HepG2 (cell line): ENCODE measurements around the gene SRBD1. TPM values are rescaled to one million over a fixed set of nuclear protein-coding genes. Genes with fewer than 3 reads are reported as not detected.
A peak's percentile ranks its signal among the peaks of the same experiment; 100 is the strongest.

ENCODE experiments used
- ATAC-seq: fragments of 200-7000 bp; cut with Tn5 transposase; 3 replicates; pipeline ENCODE4 v1.9.1; 2020; ENCODE audit warnings: mild to moderate bottlenecking, moderate library complexity
- BruUV-seq: library from RNA; stranded (reverse); fragments of 400-500 nt; replicated peaks from 2 replicates; lab custom pipeline; 2021; lab: Mats Ljungman, UMichigan
- CTCF ChIA-PET: fragments of 300-600 bp; formaldehyde crosslinking; extraction: SDS; loops from one replicate; lab custom pipeline; 2021; ENCODE audit warnings: low total read pairs, inconsistent platforms, low intra/inter-chr PET ratio; lab: Yijun Ruan, JAX
- POLR2A ChIA-PET: fragments of 350-600 bp; sonication (Branson Sonifier 250); formaldehyde crosslinking; loops from one replicate; lab custom pipeline; 2020; ENCODE audit warnings: antibody characterized with exemption, inconsistent platforms; lab: Yijun Ruan, JAX
- DNase-seq: peaks from one replicate; pipeline ENCODE4 v3.0.0-alpha.2; 2015; ENCODE audit warnings: low spot score
- FAIRE-seq: peaks from 3 replicates; lab custom pipeline; 2011; peaks lifted over from hg19 to GRCh38; lab: Jason Lieb, UNC
- H2AFZ ChIP-seq: one replicate; pipeline ENCODE4 v1.6.1; 2011; ENCODE audit warnings: low read length, inconsistent platforms
- H3K27ac ChIP-seq: fragments of 300-600 bp; 3 replicates; pipeline ENCODE4 v1.8.0; 2011; ENCODE audit warnings: mixed run types, mild to moderate bottlenecking, mixed read lengths, low read length, inconsistent platforms; ENCODE audit not compliant: insufficient read depth; ENCODE audit errors: extremely low read length
- H3K27me3 ChIP-seq, 2 experiments: fragments of 200-600 bp in 1 of 2; 2 replicates in 1 of 2; 3 replicates in 1 of 2; pipeline versions ENCODE4 v1.6.0 to v1.8.0; 2011; ENCODE audit warnings: low read length in 2 of 2, mild to moderate bottlenecking in 2 of 2, moderate library complexity in 2 of 2, inconsistent platforms in 1 of 2; ENCODE audit not compliant: insufficient read depth in 2 of 2, control insufficient read depth in 1 of 2
- H3K36me3 ChIP-seq, 2 experiments: fragments of 200-600 bp in 1 of 2; replicated peaks in 1 of 2; 2 replicates in 1 of 2; 3 replicates in 1 of 2; pipeline versions ENCODE4 v1.5.1 to v1.8.0; 2011; ENCODE audit warnings: low read length in 2 of 2, inconsistent platforms in 1 of 2; ENCODE audit not compliant: insufficient read depth in 2 of 2, control insufficient read depth in 1 of 2
- H3K4me1 ChIP-seq: 2 replicates; pipeline ENCODE4 v1.5.1; 2012; ENCODE audit warnings: low read length, inconsistent platforms; ENCODE audit not compliant: insufficient read depth
- H3K4me2 ChIP-seq: 2 replicates; pipeline ENCODE4 v1.6.0; 2011; ENCODE audit warnings: low read depth, low read length, inconsistent platforms
- H3K4me3 ChIP-seq, 3 experiments: fragments of 200-600 bp in 1 of 3; sonication (generic), shearing (Covaris generic) in 1 of 3; replicated peaks in 1 of 3; 2 replicates each; pipeline ENCODE4 v1.5.1; 2011 to 2016; ENCODE audit warnings: low read length in 3 of 3, inconsistent platforms in 2 of 3, low read depth in 2 of 3, mild to moderate bottlenecking in 2 of 3, control low read depth in 1 of 3, mixed read lengths in 1 of 3; ENCODE audit not compliant: insufficient read depth in 1 of 3
- H3K79me2 ChIP-seq: one replicate; pipeline ENCODE4 v1.6.1; 2011; ENCODE audit warnings: low read length, inconsistent platforms; ENCODE audit not compliant: insufficient read depth
- H3K9ac ChIP-seq: 2 replicates; pipeline ENCODE4 v1.6.0; 2011; ENCODE audit warnings: mild to moderate bottlenecking, low read depth, low read length, inconsistent platforms; ENCODE audit not compliant: insufficient read depth
- H3K9me3 ChIP-seq: 2 replicates; pipeline ENCODE4 v1.5.1; 2012; ENCODE audit warnings: mild to moderate bottlenecking, low read length
- H4K20me1 ChIP-seq: 2 replicates; pipeline ENCODE4 v1.6.0; 2011; ENCODE audit warnings: inconsistent platforms, mild to moderate bottlenecking, low read length, moderate library complexity; ENCODE audit not compliant: insufficient read depth
- ARID2 ChIP-seq: sonication (generic); formaldehyde crosslinking; IDR thresholded peaks from 2 replicates; pipeline ENCODE4 v1.8.1; 2022; ENCODE audit warnings: mild to moderate bottlenecking, missing genetic modification reagents, borderline replicate concordance
- CREM ChIP-seq, 2 experiments: sonication (generic) in 1 of 2; formaldehyde crosslinking in 1 of 2; IDR thresholded peaks; 2 replicates each; pipeline versions ENCODE4 v1.4.0 to v1.6.1; 2016 to 2020; ENCODE audit warnings: antibody characterized with exemption in 1 of 2, mild to moderate bottlenecking in 1 of 2, missing genetic modification reagents in 1 of 2
- DBP ChIP-seq: sonication (generic); formaldehyde crosslinking; IDR thresholded peaks from 2 replicates; pipeline ENCODE4 v1.4.0; 2020; ENCODE audit warnings: missing genetic modification reagents; ENCODE audit errors: not compliant biosample characterization
- EHMT2 ChIP-seq: fragments of 200-600 bp; sonication (generic); IDR thresholded peaks from 2 replicates; pipeline ENCODE4 v1.7.0; 2017; ENCODE audit warnings: antibody characterized with exemption, low read depth, low read length, borderline replicate concordance
- GATAD2A ChIP-seq: IDR thresholded peaks from 2 replicates; pipeline ENCODE4 v1.6.1; 2016
- HES4 ChIP-seq: sonication (generic); formaldehyde crosslinking; IDR thresholded peaks from 2 replicates; pipeline ENCODE4 v1.9.0; 2021; ENCODE audit warnings: mild to moderate bottlenecking, missing genetic modification reagents, borderline replicate concordance
- KDM4B ChIP-seq: sonication (generic); formaldehyde crosslinking; IDR thresholded peaks from 2 replicates; pipeline ENCODE4 v1.4.0; 2020; ENCODE audit warnings: missing genetic modification reagents
- KDM5B ChIP-seq: sonication (generic); formaldehyde crosslinking; IDR thresholded peaks from 2 replicates; pipeline ENCODE4 v1.4.0; 2020; ENCODE audit warnings: missing genetic modification reagents, mild to moderate bottlenecking, borderline replicate concordance
- NCOA1 ChIP-seq: sonication (generic); formaldehyde crosslinking; IDR thresholded peaks from 2 replicates; pipeline ENCODE4 v1.9.0; 2021; ENCODE audit warnings: missing genetic modification reagents
- PHF8 ChIP-seq: sonication (generic); formaldehyde crosslinking; IDR thresholded peaks from 2 replicates; pipeline ENCODE4 v1.5.0; 2020; ENCODE audit warnings: missing genetic modification reagents
- PREB ChIP-seq: sonication (generic); formaldehyde crosslinking; IDR thresholded peaks from 2 replicates; pipeline ENCODE4 v1.4.0; 2020; ENCODE audit warnings: missing genetic modification reagents
- TFAP4 ChIP-seq: sonication (generic); IDR thresholded peaks from 2 replicates; pipeline ENCODE4 v1.6.1; 2016; ENCODE audit warnings: low read depth, borderline replicate concordance
- WIZ ChIP-seq: sonication (generic); formaldehyde crosslinking; IDR thresholded peaks from 2 replicates; pipeline ENCODE4 v1.5.1; 2020; ENCODE audit warnings: mild to moderate bottlenecking, missing genetic modification reagents
- ZBTB7B ChIP-seq: sonication (generic); formaldehyde crosslinking; IDR thresholded peaks from 2 replicates; pipeline ENCODE4 v1.4.0; 2020; ENCODE audit warnings: missing genetic modification reagents
- ZNF468 ChIP-seq: sonication (generic); formaldehyde crosslinking; IDR thresholded peaks from 2 replicates; pipeline ENCODE4 v1.8.0; 2022; ENCODE audit warnings: mild to moderate bottlenecking, moderate library complexity, missing genetic modification reagents
- ZNF607 ChIP-seq: sonication (generic); formaldehyde crosslinking; IDR thresholded peaks from 2 replicates; pipeline ENCODE4 v1.5.1; 2020; ENCODE audit warnings: missing genetic modification reagents, mild to moderate bottlenecking, borderline replicate concordance
- WGBS: methylation state at CpG from one replicate; pipeline ENCODE4 v1.1.6; 2017; ENCODE audit warnings: low lambda C conversion rate; 5-methylcytosine and 5-hydroxymethylcytosine counted together
- in situ Hi-C: cut with HindIII; loops from 2 replicates; pipeline ENCODE4 v1.10.0; 2017; ENCODE audit warnings: low pct_unique_long_range_greater_than_20kb; ENCODE audit not compliant: extremely low pct_ligation_motif_present
- intact Hi-C: fragments of 100-400 bp; cut with micrococcal nuclease; formaldehyde crosslinking; loops from one replicate; pipeline ENCODE4 v1.10.0; 2022; ENCODE audit not compliant: unreplicated experiment
- polyA plus RNA-seq, 8 experiments: library from polyadenylated mRNA; depleted of rRNA in 3 of 8; stranded (reverse) in 7 of 8; unstranded in 1 of 8; fragments of >200 nt; fragmentation: Illumina TruSeq in 4 of 8; extraction: Trizol in 4 of 8; gene quantifications; 2 replicates each; pipeline versions ENCODE4 v1.2.1 to v1.2.3, GENCODE V29; 2011 to 2016; ENCODE audit warnings: low read depth in 4 of 8, missing spikeins in 1 of 8, mixed read lengths in 1 of 8; ENCODE audit not compliant: insufficient read depth in 1 of 8
- total RNA-seq, 5 experiments: library from RNA; depleted of rRNA; stranded (reverse); fragments of >200 nt; fragmentation: Illumina TruSeq; extraction: Trizol; gene quantifications; 2 replicates each; pipeline ENCODE4 v1.2.3, GENCODE V29; 2016; ENCODE audit warnings: low read depth in 1 of 5

Gene SRBD1
- total and polyA plus RNA-seq, 2 of the 13 experiments (the other 11 are each of a cell fraction or from before 2014, with no cell fraction given) = 3.2 to 23.9 TPM

- Histone ChIP-seq H3K4me3 (no peak overlapping the region), H2AFZ (no peak overlapping the region), H3K27me3 (no peaks in the 10 kb centered on the region), H3K4me2 (no peak overlapping the region), H3K4me1 (no peaks in the 10 kb centered on the region), H3K27ac (no peak overlapping the region), H3K9ac (no peak overlapping the region), H3K36me3 (no peaks in the 10 kb centered on the region), H3K79me2 (no peaks in the 10 kb centered on the region), H3K9me3 (no peaks in the 10 kb centered on the region), H4K20me1 (no peaks in the 10 kb centered on the region)
- no peak for FAIRE-seq
- in situ Hi-C loops = no loop called here
- POLR2A ChIA-PET = no interaction called here
- intact Hi-C loops = no loop called here
- CTCF ChIA-PET = no interaction called here
- TF ChIP-seq EHMT2 = no peak
- no peak for DNase-seq
- ATAC-seq = no peak
- BruUV-seq = no TSS peak
- 97% methylated on average over 3 of the region's 3 CpGs for WGBS
Measured at GRCh38 chr2:45484965-45485364, 126.1 kb downstream of the SRBD1 start.

GRCh38 chr2:45483997-45484396, 127.1 kb downstream of the SRBD1 start:
- Histone ChIP-seq H3K36me3 (no peaks in the 10 kb centered on the region), H3K27me3 (no peaks in the 10 kb centered on the region), H3K27ac (no peak overlapping the region), H3K9me3 (no peaks in the 10 kb centered on the region), H2AFZ (no peak overlapping the region), H3K79me2 (no peaks in the 10 kb centered on the region), H3K4me2 (no peak overlapping the region), H4K20me1 (no peaks in the 10 kb centered on the region), H3K4me3 (no peak overlapping the region), H3K9ac (no peak overlapping the region), H3K4me1 (no peaks in the 10 kb centered on the region)
- DNase-seq = peak; percentile 10
- BruUV-seq = no TSS peak
- in situ Hi-C loops (no loop called here), intact Hi-C loops (no loop called here)
- FAIRE-seq = no peak
- POLR2A ChIA-PET = no interaction called here
- ATAC-seq = peak; percentile 43; the same call in 1 of the 3 replicates
- CTCF ChIA-PET = no interaction called here
- no peak for TF ChIP-seq ZNF468 (CRISPR knock-in tag)
- TF ChIP-seq PHF8 (CRISPR knock-in tag) = no peak
- no peak for TF ChIP-seq HES4 (CRISPR knock-in tag)
- no peak for TF ChIP-seq GATAD2A (CRISPR knock-in tag)
- TF ChIP-seq PREB (CRISPR knock-in tag) = no peak
- TF ChIP-seq DBP = no peak
- no peak for TF ChIP-seq NCOA1 (CRISPR knock-in tag)
- TF ChIP-seq KDM4B (CRISPR knock-in tag) = no peak
- TF ChIP-seq ZBTB7B (CRISPR knock-in tag) = no peak
- no peak for TF ChIP-seq ARID2 (CRISPR knock-in tag)
- no peak for TF ChIP-seq WIZ (CRISPR knock-in tag)
- TF ChIP-seq TFAP4 = no peak
- no peak for TF ChIP-seq CREM (IDR thresholded peaks at IDR 0.05)
- no peak for TF ChIP-seq CREM (CRISPR knock-in tag; IDR thresholded peaks at IDR 0.05)
- TF ChIP-seq ZNF607 (CRISPR knock-in tag) = no peak
- TF ChIP-seq KDM5B (CRISPR knock-in tag) = no peak
